Stimulated activated CD8-positive, alpha-beta memory T cell treated with anti-CD3 and anti-CD28 coated beads, Interleukin-12 subunit alpha, Interleukin-12 subunit beta, amount 100 ng/mL, for 4 hours (primary cell): Measurements from ENCODE around the gene ADISSP.
A peak's percentile ranks its signal among the peaks of the same experiment; 100 is the strongest.

Source experiments
- DNase-seq: peaks from one replicate; pipeline ENCODE4 v3.0.0-alpha.2; 2020; ENCODE audit warnings: low read depth

Gene ADISSP

DNA sequence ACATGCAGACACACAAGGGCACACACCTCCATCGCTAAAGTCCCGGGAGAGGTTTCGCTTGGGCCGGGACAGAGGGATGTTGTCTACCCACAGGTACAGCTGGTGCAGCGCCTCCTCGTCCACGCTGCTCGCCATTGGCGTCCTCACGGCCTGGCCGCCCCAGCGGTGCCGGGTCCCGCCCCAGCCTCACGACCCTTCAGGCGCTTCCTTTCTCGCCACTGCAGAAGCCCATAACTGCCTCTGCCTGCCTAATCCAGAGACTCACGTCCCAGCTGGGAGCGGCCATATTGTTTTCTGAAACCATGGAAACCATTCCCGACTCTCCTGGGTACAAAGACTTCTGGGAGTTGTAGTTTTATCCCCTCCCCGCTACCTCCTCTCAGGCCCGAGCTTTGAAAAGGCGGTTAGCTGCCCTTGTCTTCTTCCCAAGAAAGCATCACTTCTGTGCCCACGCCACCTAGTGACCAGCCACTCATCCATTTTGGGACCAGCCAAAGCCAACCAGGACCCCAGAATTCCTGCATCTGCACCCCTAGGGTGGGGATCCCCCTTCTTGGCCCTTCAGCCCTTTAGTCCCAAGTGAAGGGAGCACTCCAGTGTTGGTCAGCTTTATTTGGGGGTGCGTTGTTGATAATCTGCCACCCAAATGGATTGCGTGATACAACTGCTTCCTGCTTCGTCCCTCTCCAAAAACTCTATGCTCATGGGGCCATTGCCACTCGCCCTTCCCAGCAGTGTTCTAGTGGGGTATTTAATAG lies 13.8 kb upstream of the ADISSP start, which contains the start of gene SPEF1:
TSS of gene SPEF1 (minus strand) at position 296 of the 758 bp plus-strand sequence. CDS start at position 135, 161 bp downstream.
- no peak for DNase-seq

GRCh38 chr20:3778976-3779375 lies 11.4 kb upstream of the ADISSP start:
- no peak for DNase-seq

DNA sequence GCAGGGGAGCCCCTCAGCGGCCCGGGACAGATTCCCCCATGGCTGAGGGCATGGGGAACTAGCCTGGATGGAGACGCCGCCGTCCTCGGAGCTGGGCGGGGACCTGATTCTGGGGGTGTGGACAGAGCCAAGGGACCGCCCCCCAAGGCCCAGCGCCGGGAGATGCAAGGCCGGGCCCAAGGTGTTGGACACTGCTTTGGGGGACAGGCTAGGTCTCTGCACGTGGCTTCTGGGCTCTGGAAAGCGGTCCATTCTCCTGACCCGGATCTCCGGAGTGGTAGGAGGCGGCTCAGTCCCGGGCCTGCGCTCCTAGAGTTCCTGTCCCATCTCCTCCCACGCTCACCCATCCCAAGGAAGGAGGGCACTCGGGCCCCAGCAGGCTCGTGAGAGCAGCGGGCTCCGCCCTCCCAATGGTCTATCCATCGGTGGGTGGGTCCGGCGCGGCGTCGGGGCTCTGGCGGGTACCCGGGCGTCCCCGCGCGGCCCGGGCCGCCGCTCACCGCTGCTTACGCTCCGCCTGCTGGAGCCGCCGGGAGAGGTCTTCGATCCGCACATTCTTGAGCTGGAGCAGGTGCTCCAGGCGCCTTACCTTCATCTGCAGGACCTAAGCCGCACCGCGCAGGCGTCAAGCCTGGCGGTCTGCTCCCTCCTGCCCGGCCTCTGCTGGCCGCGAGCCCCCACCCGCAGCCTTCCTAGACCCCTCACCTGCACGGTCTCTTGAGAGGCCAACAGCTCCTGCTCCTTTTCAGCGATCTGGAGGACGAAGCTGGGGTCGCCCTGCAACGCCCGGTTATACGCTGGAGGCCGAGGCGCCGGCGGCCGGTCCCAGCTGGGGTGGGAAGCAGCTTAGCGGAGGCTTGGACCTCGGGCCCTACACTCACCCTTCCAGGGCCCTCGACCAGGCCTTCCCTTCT lies 10.4 kb upstream of the ADISSP start:
- peak; percentile 37 for DNase-seq

DNA sequence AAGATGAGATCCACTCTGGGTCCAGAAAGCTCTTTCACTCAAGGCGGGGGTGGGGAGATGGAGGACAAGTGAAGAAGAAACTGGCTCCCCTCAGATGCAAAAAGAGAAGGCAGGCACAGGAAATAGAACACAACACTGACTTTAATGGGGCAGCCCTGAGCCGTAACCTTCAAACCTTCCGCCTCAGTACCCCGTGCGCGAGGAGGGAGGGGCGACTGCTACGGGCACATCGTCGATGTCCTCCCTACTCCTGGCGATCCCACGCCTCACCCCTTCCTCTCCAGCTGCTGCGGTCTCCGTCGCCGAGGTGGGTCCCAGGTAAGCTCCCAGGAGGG lies 9.8 kb upstream of the ADISSP start:
- DNase-seq = no peak

DNA sequence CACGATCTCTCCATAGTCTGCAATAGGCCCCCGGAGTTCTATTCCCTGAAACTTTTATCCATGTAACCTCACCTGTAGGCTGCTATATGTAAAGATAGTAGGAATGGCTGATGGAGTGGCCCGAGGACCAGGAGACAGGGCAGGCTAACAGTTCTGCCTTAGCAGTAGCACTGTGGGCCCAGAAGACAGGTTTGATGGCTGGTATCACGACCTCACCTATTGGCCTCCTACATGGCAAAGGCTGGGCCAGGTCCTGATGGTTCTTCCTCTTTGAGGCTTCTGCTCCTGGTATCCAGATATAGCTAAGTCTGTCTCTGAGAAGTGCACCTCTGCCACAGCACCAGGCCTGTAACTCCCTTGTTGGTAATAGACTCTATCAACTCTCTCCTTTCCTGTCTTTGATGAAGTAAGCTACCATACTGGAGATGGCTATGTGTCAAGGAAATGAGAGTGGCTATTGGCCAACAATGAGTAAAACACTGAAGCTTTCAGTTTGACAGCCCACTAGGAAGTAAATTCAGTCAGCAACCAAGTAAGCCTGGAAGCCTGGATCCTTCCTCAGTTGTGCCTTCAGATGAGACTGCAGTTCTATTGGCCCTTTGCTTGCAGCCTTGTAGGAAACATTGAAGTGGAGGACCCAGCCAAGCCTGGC lies 8.0 kb upstream of the ADISSP start:
- no peak for DNase-seq

DNA sequence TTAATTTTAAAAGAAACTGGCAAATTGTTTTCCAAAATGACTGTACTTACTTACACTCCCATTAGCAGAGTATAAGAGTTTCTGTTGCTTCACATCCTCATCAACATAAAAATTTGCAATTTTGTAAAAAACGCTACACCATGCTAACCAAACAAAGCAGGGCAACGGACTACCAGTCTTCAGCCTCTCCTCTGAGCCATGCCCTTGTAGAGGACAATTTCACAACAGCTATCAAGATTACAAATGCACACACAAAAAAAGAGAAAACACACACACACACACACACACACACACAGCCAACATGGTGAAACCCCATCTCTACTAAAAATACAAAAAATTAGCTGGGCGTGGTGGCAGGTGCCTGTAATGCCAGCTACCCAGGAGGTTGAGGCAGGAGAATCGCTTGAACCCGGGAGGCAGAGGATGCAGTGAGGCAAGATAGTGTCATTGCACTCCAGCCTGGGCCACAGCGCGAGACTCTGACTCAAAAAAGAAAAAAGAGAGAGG lies 4.1 kb upstream of the ADISSP start:
- no peak for DNase-seq

DNA sequence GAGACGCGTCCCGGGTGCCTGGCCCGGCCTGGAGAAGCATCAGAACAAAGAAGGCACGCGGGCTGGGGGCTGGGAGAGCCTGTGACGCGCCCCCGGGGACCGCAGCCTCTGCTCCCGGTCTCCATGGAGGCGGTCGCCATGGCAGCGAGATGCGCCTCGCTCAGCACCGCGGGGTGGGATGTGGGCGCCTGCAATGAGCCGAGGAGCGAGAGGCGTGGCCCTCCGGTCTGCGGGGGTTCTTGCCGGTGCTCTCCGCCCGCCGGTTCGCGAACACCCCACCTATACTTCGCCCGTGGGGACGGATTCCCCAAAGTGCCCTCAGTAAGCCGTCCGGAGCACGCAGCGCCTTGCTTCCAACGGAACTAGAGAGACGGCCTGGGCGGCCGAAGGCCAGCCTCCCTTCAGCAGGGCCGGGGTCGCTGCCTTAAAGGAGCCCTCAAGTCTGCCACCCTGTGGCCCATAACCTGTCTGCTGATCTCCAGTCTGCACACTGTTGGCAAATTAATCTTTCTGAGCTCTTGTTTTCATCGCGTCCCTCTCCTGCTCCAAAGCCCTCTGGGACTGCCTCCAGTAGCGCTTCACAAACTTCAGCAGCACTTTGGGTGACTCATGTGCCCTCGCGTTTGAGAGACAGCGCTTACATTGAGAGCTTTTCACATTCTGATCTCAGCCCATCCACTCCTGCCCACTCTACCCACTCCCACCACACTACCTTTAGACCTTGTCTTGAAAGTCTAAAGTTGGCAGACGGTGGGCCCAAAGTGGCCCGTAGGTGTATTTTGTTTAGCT lies 983 bp upstream of the ADISSP start:
- DNase-seq = peak; percentile 74

DNA sequence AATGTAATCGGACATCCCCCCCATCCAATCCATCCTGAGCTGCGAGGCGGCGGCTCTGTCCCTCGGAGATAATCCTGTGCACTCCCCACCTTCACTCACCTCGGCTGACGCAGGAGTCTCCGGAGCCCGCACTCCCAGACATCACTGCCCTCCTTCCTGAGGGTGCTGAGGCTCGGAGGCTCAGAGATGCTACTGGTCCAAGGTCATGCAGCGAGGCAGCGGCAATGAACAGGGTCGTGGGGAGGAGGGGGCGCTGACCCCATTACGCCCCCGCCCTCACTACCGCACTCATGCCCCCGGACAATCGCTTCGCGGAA lies 485 bp downstream of the ADISSP start:
- no peak for DNase-seq

- DNase-seq = no peak
These were observed 987 bp downstream of the ADISSP start for GRCh38 chr20:3766422-3767109.

DNA sequence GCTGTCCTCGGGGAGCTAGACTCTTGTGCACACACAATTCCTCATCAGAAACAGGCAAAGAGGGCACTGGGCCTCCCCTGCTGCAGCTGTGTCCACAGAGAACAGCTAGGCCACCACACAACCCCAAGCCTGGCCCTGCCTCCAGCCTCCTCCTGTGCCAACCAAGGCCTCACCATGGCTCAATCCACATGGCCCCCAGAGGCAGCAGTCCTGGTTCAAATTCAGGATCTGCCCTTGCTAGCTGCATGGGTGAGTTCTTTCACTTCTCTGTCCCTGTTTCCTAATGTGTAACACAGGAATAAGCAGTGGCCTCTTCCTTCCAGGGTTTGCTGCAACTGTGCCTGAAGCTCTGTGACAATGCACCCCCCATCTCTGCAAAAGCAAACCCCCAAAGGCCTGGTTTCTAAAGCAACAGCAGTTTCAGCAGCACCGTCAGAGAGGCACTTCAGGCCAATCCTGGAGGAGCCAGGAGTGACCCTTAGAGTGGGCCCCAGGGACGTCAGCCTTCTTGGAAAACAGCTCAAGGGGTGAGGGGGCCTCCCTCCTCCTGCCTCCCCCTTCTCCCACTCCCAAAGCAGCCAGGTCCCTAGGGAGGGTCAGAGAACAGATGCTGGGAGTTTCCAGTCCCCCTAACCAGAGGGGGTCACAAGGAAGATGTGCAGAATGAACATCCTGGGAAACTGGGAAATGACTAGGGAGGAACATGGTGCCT lies 2.2 kb downstream of the ADISSP start:
- no peak for DNase-seq

- DNase-seq = no peak
These were observed 2.9 kb downstream of the ADISSP start for GRCh38 chr20:3764659-3765058.

DNA sequence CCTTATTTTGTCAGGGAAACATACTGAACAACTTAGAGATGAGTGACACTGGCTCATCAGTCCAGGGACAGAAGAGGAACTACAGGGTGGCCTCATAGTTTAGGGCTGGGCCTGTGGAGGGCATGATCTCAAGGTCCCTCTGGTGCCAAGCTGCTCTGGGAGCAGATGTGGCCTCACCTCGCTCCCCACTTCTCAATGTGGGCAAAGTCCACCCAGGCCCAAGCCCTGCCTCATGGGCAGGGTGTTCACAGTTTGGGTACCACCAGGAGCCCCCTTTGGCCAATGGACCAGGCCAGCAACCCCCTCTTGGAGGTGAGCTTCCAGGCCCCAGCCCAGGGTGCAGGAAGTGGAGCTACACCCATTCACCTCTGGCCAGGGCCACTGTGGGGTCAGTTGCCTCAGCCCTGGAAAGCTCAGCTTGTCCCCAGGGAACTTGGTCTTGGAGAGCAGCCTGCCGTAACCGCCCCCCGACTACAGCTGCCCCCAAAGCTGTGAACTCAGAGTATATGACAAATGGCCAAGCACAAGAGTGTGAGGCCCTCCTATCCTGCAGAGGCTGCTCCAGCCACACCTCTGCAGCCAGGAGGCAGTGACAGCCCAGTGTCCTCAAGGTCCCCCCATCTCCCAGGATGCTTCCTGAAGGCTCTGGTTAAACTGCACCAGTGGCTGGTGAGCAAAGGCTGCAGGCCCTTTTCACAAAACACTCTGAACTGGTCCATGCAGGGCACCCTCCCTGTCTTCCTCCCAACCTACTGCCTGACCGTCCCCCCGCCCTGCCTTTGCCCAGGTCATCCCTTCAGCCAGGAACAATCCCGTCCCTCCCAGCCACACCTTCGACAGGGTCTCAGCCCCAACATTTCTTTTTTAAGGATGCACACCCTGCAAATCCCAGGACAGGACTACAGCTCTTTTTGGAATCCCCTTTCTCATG lies 3.6 kb downstream of the ADISSP start:
- no peak for DNase-seq

- no peak for DNase-seq
These were observed 6.8 kb downstream of the ADISSP start for GRCh38 chr20:3760655-3761348.

DNA sequence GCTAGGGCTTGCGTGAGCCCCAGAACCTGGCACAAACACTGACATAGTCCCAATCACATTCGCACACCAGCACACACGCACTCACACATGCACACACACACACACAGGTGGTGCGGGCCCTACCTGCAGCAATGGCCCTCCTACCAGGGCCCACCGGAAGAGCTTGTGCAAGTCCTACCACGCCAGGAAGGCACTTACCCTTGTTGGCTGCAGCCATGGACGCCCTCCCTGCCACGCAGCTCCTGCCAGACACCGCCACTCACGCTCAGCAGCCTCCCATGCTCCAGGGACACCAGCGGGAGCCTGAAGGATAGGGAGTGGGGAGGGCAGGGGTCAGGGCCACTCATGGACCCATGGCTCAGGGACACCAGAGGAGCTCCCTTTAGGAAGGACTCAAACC lies 7.7 kb downstream of the ADISSP start:
- DNase-seq = no peak

DNA sequence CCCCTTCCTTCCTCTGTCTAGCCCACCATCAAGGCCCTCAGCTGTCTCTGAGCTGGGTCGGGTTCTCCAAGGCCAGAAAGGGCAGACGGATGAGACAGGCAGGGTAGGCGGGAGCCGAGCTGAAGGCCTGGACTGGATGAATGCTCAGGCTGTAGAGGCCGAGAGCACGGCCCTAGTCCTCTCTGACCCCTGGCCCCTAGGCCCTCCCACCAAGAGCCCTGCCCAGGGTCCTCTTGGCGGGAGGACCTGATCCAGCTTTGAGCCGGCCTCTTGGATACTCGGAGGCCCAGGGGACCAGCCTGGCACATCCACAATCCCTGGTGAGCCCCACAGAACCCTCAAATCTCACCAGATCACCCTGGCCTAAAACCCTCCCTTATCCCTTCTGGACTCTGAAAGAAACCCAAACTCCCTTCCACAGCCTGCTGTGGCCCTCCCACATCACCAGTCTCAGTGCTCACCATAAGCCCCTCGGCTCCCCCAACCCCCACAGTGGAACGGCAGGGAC lies 8.2 kb downstream of the ADISSP start:
- DNase-seq = no peak

DNA sequence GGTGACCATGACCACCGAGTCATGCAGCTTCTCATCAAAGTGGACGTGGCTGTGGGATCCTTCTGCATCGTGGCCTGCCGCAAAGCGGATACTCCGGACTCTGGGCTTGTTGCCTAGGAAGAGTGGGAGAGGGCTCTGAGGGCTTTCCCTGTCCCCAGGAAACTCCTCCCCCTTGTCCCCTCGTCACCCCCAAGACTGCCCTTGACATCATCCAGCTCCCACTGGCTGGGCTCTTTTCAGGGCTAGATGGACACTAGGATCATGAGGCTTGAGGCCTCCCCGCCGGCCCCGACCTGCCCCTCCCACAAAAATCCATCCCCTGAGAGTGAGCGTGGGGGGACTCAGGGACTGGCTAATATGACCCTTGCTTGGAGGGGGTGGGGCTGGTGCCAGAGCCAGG lies 9.0 kb downstream of the ADISSP start:
- DNase-seq = no peak

DNA sequence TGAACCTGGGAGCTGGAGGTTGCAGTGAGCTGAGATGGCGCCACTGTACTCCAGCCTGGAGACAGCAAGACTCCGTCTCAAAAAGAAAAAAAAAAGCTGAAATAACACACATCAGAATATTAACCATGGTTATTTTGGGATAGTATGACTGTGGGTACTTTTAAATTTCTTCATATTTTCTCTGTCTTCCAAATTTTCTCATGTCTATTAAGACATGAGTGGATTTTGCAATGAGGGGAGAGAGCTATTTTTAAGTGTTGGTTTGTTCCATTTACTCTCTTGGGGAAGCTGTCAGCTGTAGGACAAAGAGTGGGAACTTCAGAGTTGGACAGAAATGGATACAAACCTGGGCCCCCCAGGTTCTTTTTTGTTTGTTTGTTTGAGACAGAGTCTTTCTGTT lies 10.3 kb downstream of the ADISSP start:
- DNase-seq = no peak

DNA sequence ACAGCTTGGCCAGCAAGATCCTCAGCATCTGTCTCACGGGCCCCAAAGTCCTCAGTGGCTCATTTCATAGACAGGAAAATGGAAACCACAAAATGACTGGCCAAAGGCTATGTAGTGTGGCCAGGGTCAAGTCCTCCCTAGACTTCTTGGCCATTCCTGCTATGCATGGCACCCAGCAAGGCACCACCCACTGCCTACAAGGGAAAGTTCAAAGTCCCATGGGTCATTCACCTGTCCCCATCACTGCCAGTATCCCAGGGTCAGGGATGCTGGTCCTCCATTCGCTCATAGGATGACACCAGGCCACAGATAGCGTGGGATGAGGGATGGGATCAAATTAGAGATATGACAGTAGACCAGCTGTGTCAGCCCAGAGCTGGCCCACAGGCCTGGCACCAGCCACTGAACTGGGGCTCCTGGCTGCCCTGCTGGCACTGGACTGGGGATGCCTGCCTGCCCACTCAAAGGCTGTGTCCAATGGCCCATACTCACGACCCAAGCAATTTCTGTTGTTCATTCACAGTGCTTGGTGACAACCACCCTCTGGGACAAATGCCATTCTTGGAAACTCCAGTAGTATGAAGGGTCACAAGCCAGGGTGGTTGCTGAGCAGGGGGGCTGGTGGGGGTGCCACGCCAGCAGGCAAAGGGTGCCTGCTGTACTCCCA lies 11.6 kb downstream of the ADISSP start:
- DNase-seq = no peak
